GM12873 (cell line): ENCODE results near the gene PLXNA4.

Experiments used
- CTCF ChIP-seq: IDR thresholded peaks from 2 replicates; pipeline ENCODE4 v1.5.1; 2012; ENCODE audit warnings: low read depth, mild to moderate bottlenecking, moderate library complexity, low read length, control low read depth; ENCODE audit not compliant: insufficient read depth; ENCODE audit errors: missing control alignments

Gene PLXNA4

DNA sequence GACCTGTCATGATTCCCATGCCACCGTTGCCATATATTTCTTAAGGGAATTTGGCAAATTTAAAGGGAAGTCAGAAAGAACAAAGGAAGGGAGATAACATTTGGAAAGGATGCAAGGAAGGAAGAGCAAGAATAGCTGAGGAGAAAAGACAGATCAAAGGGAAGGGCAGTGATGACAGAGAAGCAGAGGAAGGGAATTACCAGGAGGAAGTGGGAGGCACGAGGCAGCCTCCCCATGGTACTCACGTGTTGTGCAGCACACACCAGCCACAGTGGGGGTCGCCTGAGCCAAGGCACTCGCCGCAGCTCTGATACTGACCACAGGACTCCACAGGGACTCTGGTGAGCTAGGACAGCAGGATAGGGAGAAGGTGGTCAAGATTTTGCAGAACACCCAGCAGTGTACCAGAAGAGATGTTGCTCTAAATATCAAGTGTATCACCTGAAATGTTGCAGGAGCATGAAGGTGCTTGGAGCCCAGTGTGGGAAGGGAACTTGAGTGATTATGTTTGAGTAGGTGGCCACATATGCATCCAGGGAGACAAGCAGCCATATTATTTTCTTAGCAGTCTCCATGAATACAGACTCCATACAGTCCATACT lies 335.3 kb downstream of the PLXNA4 start:
- TF ChIP-seq CTCF = no peak

DNA sequence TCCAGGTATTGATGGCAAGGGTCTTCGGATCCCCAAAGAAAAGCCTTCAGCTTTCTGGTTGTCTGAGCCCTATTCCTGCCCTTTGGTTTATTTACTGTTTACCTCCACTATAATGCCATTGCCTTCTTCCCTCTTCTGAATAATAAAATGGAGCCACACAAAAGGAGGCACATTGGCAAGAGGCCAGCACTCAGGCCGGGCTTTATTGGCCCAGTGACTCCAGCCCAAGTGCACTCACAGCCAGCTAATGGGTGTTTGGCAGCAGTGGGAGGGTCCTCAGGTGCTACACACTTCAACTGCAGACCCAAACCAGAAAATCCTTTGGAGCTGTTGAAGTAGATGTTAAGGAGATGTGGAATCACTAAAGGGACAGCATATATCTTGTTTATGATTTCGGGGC lies 336.0 kb downstream of the PLXNA4 start:
- no peak for TF ChIP-seq CTCF

- peak; percentile 7 for TF ChIP-seq CTCF
Observed at GRCh38 chr7:132239422-132239994, 336.8 kb downstream of the PLXNA4 start.

GRCh38 chr7:132234711-132235110 lies 341.6 kb downstream of the PLXNA4 start:
- no peak for TF ChIP-seq CTCF

GRCh38 chr7:132232406-132232805 lies 343.9 kb downstream of the PLXNA4 start:
- no peak for TF ChIP-seq CTCF

GRCh38 chr7:132230462-132230861 lies 345.8 kb downstream of the PLXNA4 start:
- TF ChIP-seq CTCF = no peak

- no peak for TF ChIP-seq CTCF
Observed at GRCh38 chr7:132228240-132228639, 348.0 kb downstream of the PLXNA4 start.
